ENCODE measurements around the gene S100A14.

GRCh38 chr1:153606194-153606593 lies 9.9 kb downstream of the S100A14 start:
- TF ChIP-seq, protein P1, sequence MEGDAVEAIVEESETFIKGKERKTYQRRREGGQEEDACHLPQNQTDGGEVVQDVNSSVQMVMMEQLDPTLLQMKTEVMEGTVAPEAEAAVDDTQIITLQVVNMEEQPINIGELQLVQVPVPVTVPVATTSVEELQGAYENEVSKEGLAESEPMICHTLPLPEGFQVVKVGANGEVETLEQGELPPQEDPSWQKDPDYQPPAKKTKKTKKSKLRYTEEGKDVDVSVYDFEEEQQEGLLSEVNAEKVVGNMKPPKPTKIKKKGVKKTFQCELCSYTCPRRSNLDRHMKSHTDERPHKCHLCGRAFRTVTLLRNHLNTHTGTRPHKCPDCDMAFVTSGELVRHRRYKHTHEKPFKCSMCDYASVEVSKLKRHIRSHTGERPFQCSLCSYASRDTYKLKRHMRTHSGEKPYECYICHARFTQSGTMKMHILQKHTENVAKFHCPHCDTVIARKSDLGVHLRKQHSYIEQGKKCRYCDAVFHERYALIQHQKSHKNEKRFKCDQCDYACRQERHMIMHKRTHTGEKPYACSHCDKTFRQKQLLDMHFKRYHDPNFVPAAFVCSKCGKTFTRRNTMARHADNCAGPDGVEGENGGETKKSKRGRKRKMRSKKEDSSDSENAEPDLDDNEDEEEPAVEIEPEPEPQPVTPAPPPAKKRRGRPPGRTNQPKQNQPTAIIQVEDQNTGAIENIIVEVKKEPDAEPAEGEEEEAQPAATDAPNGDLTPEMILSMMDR (conservative IDR thresholded peaks at IDR 0.05; ENCODE audit: low read length): no peak
- TF ChIP-seq EZH2phosphoT487 (IDR thresholded peaks at IDR 0.05; ENCODE audit: borderline replicate concordance, low read depth, low read length): no peak

All from OCI-LY7 (cell line).